Measurements from ENCODE around the gene MRRF. TPM values are rescaled to one million over a fixed set of nuclear protein-coding genes. Genes with fewer than 3 reads are reported as not detected.
A peak's percentile ranks its signal among the peaks of the same experiment; 100 is the strongest.

Gene MRRF
- total and polyA plus RNA-seq, 5 donors = 23.1 to 33.8 (median 26.7) TPM

DNA sequence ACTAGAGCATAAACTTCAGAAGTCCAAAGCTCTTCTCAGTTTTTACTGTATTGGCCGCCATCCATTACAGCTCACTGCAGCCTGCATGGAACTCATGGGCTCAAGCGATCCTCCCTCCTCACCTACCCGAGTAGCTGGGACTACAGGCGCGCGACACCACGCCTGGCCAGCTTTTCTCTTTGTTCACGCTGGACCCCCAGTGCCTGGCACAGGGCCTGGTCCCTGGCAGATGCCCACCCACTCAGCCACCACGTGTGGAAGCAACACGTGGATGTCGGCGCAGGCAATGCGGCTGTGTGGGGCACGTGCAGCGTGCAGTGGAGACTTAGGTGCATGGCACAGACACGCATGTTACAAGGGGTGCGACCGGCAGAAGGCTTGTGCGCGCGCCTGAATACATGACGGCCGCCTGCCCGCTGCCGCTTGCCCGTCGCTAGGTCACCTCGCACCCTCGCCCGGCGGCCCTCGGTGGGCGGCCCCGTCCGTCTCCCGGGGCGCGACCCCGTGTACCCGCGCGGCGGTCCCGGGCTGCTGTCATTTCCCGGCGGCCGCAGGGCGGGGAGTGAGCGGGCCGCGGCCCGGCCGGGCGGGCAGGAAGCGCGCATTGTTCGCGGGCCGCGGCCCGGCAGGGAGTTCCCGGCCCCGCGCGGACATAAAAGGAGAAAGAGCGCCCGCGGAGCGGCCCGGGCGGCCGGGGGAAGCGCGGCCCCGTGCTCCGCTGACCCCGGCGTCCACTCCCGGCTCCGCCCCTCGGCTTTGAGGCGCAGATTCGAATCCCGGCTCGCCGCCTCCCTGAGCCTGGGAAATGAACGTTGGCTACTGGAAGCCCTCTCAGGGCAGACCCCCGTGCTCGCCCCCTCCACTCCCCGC, 82.0 kb downstream of the MRRF start:
- Histone ChIP-seq H3K27ac (ENCODE audit: low read length) (peak overlapping the region; percentile 23), H3K4me1 (ENCODE audit: control insufficient read depth, insufficient read depth, low read length) (peaks cover 7% of the 10 kb centered on the region), H3K9me3 (ENCODE audit: control insufficient read depth, low read length) (no peaks in the 10 kb centered on the region), H3K27me3 (ENCODE audit: control insufficient read depth, insufficient read depth) (no peaks in the 10 kb centered on the region), H3K4me3 (ENCODE audit: low read length) (peak overlapping the region; percentile 44)
- ATAC-seq (peak; percentile 71 to 90), DNase-seq (peak; percentile 78 to 86 (median 85))
- WGBS = 4% methylated on average over 90 of the region's 90 CpGs
- intact Hi-C loops (cut with DNase I) = loop anchor here in 1 of 4 donors (10.0 kb wide), 1 partner anchor 82 kb away; the partner anchor contains the start of genes MRRF and RBM18

- intact Hi-C loops (cut with DNase I) = loop anchor here in 1 of 4 donors (10.0 kb wide), 1 partner anchor 83 kb away; the partner anchor contains the start of genes MRRF and RBM18
- Histone ChIP-seq H3K4me1 (ENCODE audit: control insufficient read depth, insufficient read depth, low read length) (peaks cover 7% of the 10 kb centered on the region), H3K27ac (ENCODE audit: low read length) (peak overlapping the region; percentile 28), H3K4me3 (ENCODE audit: low read length) (peak overlapping the region; percentile 44), H3K27me3 (ENCODE audit: control insufficient read depth, insufficient read depth) (no peaks in the 10 kb centered on the region), H3K9me3 (ENCODE audit: control insufficient read depth, low read length) (no peaks in the 10 kb centered on the region)
- WGBS = 39% methylated on average over 16 of the region's 16 CpGs
- ATAC-seq = peak; percentile 2 to 40
- peak in 1 of 3 donors; percentile 65 for DNase-seq
Observed at GRCh38 chr9:122347348-122348287, 82.9 kb downstream of the MRRF start.

GRCh38 chr9:122348288-122348777, 83.7 kb downstream of the MRRF start:
- Histone ChIP-seq H3K9me3 (ENCODE audit: control insufficient read depth, low read length) (no peaks in the 10 kb centered on the region), H3K27ac (ENCODE audit: low read length) (peak overlapping the region; percentile 15), H3K4me3 (ENCODE audit: low read length) (no peak overlapping the region), H3K4me1 (ENCODE audit: control insufficient read depth, insufficient read depth, low read length) (peaks cover 7% of the 10 kb centered on the region), H3K27me3 (ENCODE audit: control insufficient read depth, insufficient read depth) (no peaks in the 10 kb centered on the region)
- DNase-seq (no peak), ATAC-seq (no peak)
- intact Hi-C loops (cut with DNase I) = loop anchor here in 1 of 4 donors (10.0 kb wide), 1 partner anchor 84 kb away; the partner anchor contains the start of genes MRRF and RBM18
- 58% methylated on average over 12 of the region's 12 CpGs for WGBS

DNA sequence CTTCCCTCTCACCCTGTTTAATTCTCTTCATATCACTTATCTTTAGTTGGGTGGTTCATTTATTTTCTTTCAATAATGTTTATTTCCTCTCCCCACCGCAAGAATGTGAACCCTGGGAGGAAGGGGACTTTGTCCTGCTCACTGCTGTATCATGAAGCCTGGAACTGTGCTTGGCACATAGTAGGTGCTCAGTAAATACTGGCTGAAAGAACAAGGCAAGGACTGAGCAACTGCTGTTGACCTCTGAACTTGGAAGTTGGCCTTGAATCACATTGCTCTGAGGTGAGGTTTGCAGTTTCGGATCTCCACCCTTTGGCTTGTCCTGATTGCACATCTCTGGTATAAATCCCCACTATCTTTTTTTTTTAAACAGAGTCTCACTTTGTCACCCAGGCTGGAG, 84.1 kb downstream of the MRRF start:
- DNase-seq (no peak), ATAC-seq (no peak)
- H3K27me3 ChIP-seq (ENCODE audit: control insufficient read depth, insufficient read depth) = no peaks in the 10 kb centered on the region
- WGBS = 54% methylated on average over 2 of the region's 2 CpGs
- H3K9me3 ChIP-seq (ENCODE audit: control insufficient read depth, low read length) = no peaks in the 10 kb centered on the region
- intact Hi-C loops (cut with DNase I) = loop anchor here in 2 of 4 donors (1.0 to 10.0 kb wide), 2 partner anchors 84 to 223 kb away; partner anchors contain the start of genes MRRF (in 1 of the 2) and RBM18 (in 1 of the 2)
- H3K4me3 ChIP-seq (ENCODE audit: low read length) = no peak overlapping the region
- no peak overlapping the region for H3K27ac ChIP-seq (ENCODE audit: low read length)
- peaks cover 7% of the 10 kb centered on the region for H3K4me1 ChIP-seq (ENCODE audit: control insufficient read depth, insufficient read depth, low read length)

DNA sequence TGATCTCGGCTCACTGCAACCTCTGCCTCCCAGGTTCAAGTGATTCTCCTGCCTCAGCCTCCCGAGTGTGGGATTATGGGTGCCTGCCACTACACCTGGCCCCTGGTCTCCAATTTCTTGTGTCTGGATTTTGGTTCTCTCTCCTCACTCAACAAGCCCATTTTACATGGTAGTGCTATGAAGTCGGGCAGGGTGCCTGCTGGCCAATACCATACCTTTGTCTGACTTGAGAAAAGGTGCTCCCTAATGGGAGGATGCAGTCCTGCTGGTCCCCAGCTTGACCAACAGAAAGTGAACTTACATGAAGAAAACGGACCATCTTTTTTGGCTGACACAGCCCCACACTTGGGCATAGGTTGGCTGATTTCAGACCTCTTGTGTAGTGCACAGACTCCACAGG, 84.5 kb downstream of the MRRF start:
- Histone ChIP-seq H3K27ac (ENCODE audit: low read length) (no peak overlapping the region), H3K4me3 (ENCODE audit: low read length) (no peak overlapping the region), H3K4me1 (ENCODE audit: control insufficient read depth, insufficient read depth, low read length) (peaks cover 7% of the 10 kb centered on the region), H3K9me3 (ENCODE audit: control insufficient read depth, low read length) (no peaks in the 10 kb centered on the region), H3K27me3 (ENCODE audit: control insufficient read depth, insufficient read depth) (no peaks in the 10 kb centered on the region)
- ATAC-seq (no peak), DNase-seq (no peak)
- whole genome bisulfite sequencing = 74% methylated on average over 4 of the region's 4 CpGs
- intact Hi-C loops (cut with DNase I) = loop anchor here in 2 of 4 donors (1.0 to 10.0 kb wide), 2 partner anchors 84 to 224 kb away; partner anchors contain the start of genes MRRF (in 1 of the 2) and RBM18 (in 1 of the 2)

GRCh38 chr9:122350577-122351355, 86.1 kb downstream of the MRRF start:
- no peak overlapping the region for H3K4me3 ChIP-seq (ENCODE audit: low read length)
- H3K4me1 ChIP-seq (ENCODE audit: control insufficient read depth, insufficient read depth, low read length) = peaks cover 7% of the 10 kb centered on the region
- 39% methylated on average over 11 of the region's 11 CpGs for WGBS
- DNase-seq (peak; percentile 84 to 93 (median 88)), ATAC-seq (peak; percentile 77 to 83)
- H3K9me3 ChIP-seq (ENCODE audit: control insufficient read depth, low read length) = no peaks in the 10 kb centered on the region
- intact Hi-C loops (cut with DNase I) = loop anchor here in 3 of 4 donors (1.0 to 10.0 kb wide), 5 partner anchors 225 to 256 kb away; partner anchors contain the start of gene TTLL11 (in 1 of the 3)
- H3K27me3 ChIP-seq (ENCODE audit: control insufficient read depth, insufficient read depth) = no peaks in the 10 kb centered on the region
- no peak overlapping the region for H3K27ac ChIP-seq (ENCODE audit: low read length)

- DNase-seq = peak in 2 of 3 donors; percentile 70
- peak; percentile 42 to 55 for ATAC-seq
- intact Hi-C loops (cut with DNase I) = loop anchor here in 1 of 4 donors (10.0 kb wide), 1 partner anchor 260 kb away; the partner anchor contains the start of gene TTLL11
- Histone ChIP-seq H3K4me1 (ENCODE audit: control insufficient read depth, insufficient read depth, low read length) (no peaks in the 10 kb centered on the region), H3K27ac (ENCODE audit: low read length) (no peak overlapping the region), H3K4me3 (ENCODE audit: low read length) (no peak overlapping the region), H3K27me3 (ENCODE audit: control insufficient read depth, insufficient read depth) (no peaks in the 10 kb centered on the region), H3K9me3 (ENCODE audit: control insufficient read depth, low read length) (no peaks in the 10 kb centered on the region)
- 80% methylated on average over 8 of the region's 8 CpGs for WGBS
Observed at GRCh38 chr9:122354536-122355199, 90.0 kb downstream of the MRRF start.

DNA sequence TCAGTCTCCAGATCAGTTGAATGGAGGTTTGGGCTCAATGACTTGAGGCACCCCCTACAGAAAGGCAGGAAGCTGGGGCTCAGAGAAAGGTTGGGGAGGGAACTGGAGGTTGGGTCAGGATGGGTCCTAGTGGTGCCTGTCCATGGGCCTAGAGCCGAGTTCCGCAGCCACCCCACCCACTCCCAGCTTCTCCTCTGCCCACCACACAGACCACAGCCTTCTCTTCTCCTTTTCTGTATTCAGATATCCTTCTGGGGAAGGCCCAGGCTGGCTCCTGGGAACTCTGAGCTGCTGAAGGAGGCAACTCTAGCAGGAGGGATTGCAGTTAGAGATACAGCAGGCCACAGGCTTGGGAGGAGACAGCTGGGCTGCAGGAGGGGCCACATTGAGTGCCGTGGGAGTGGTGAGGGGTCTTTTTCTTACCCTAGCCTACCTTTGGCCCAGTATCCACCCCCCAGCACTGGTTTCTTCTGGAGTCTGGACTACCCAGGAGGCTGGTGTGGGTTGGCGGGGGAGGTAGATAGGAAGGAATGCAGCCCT, 90.7 kb downstream of the MRRF start:
- 86% methylated on average over 4 of the region's 4 CpGs for WGBS
- DNase-seq (peak in 1 of 3 donors; percentile 55), ATAC-seq (peak; percentile 13 to 38)

GRCh38 chr9:122356627-122357026, 91.9 kb downstream of the MRRF start:
- no peak overlapping the region for H3K4me3 ChIP-seq (ENCODE audit: low read length)
- ATAC-seq (no peak), DNase-seq (no peak)
- H3K9me3 ChIP-seq (ENCODE audit: control insufficient read depth, low read length) = no peaks in the 10 kb centered on the region
- H3K4me1 ChIP-seq (ENCODE audit: control insufficient read depth, insufficient read depth, low read length) = no peaks in the 10 kb centered on the region
- H3K27me3 ChIP-seq (ENCODE audit: control insufficient read depth, insufficient read depth) = no peaks in the 10 kb centered on the region
- intact Hi-C loops (cut with DNase I) = loop anchor here in 1 of 4 donors (10.0 kb wide), 1 partner anchor 262 kb away; the partner anchor contains the start of gene TTLL11
- H3K27ac ChIP-seq (ENCODE audit: low read length) = no peak overlapping the region
- WGBS = 35% methylated on average over 2 of the region's 2 CpGs

More for the DNA sequence above, 90.7 kb downstream of the MRRF start:
- H3K27me3 ChIP-seq (ENCODE audit: control insufficient read depth, insufficient read depth) = no peaks in the 10 kb centered on the region
- H3K9me3 ChIP-seq (ENCODE audit: control insufficient read depth, low read length) = no peaks in the 10 kb centered on the region
- intact Hi-C loops (cut with DNase I) = loop anchor here in 1 of 4 donors (10.0 kb wide), 1 partner anchor 261 kb away; the partner anchor contains the start of gene TTLL11
- no peaks in the 10 kb centered on the region for H3K4me1 ChIP-seq (ENCODE audit: control insufficient read depth, insufficient read depth, low read length)
- H3K27ac ChIP-seq (ENCODE audit: low read length) = no peak overlapping the region
- no peak overlapping the region for H3K4me3 ChIP-seq (ENCODE audit: low read length)
